KMS-11 (cell line): ENCODE results near the gene DCST1.

ENCODE experiments used
- H2AFZ ChIP-seq: fragments of 200-600 bp; sonication (generic); 2 replicates; pipeline ENCODE4 v1.6.1; 2016; ENCODE audit warnings: antibody characterized with exemption, mixed run types, low read depth
- H3K27ac ChIP-seq: fragments of 200-600 bp; sonication (generic); 2 replicates; pipeline ENCODE4 v1.6.1; 2016; ENCODE audit warnings: mild to moderate bottlenecking, mixed run types
- H3K27me3 ChIP-seq: fragments of 200-600 bp; sonication (generic); 2 replicates; pipeline ENCODE4 v1.6.1; 2017; ENCODE audit warnings: mild to moderate bottlenecking, low read depth, mixed run types, moderate library complexity; ENCODE audit not compliant: insufficient read depth
- H3K36me3 ChIP-seq: fragments of 200-600 bp; sonication (generic); 2 replicates; pipeline ENCODE4 v1.6.1; 2017; ENCODE audit warnings: mild to moderate bottlenecking, mixed run types; ENCODE audit not compliant: insufficient read depth
- H3K4me1 ChIP-seq: fragments of 200-600 bp; sonication (generic); 2 replicates; pipeline ENCODE4 v1.6.1; 2016; ENCODE audit warnings: mild to moderate bottlenecking, low read depth, mixed run types; ENCODE audit not compliant: poor library complexity, severe bottlenecking
- H3K4me2 ChIP-seq: fragments of 200-600 bp; sonication (generic); 2 replicates; pipeline ENCODE4 v1.7.0; 2016; ENCODE audit warnings: mild to moderate bottlenecking, mixed run types
- H3K4me3 ChIP-seq: fragments of 200-600 bp; sonication (generic); IDR thresholded peaks from 2 replicates; pipeline ENCODE4 v1.6.1; 2017; ENCODE audit warnings: low read depth, low read length, mixed read lengths; ENCODE audit not compliant: insufficient read depth
- H3K79me2 ChIP-seq: fragments of 200-600 bp; sonication (generic); 2 replicates; pipeline ENCODE4 v1.6.1; 2016; ENCODE audit warnings: low read depth, mixed run types; ENCODE audit not compliant: insufficient read depth
- H3K9ac ChIP-seq: fragments of 200-600 bp; sonication (generic); 2 replicates; pipeline ENCODE4 v1.6.1; 2016; ENCODE audit warnings: mild to moderate bottlenecking, mixed run types
- H4K20me1 ChIP-seq: fragments of 200-600 bp; sonication (generic); 2 replicates; pipeline ENCODE4 v1.6.1; 2016; ENCODE audit warnings: mild to moderate bottlenecking, mixed run types; ENCODE audit not compliant: insufficient read depth
- TF ChIP-seq, protein P1 (sequence below): fragments of 200-600 bp; sonication (generic); conservative IDR thresholded peaks from 2 replicates; pipeline ENCODE4 v1.6.1; 2017; ENCODE audit warnings: low read depth, mild to moderate bottlenecking, antibody characterized with exemption, low read length, moderate library complexity, mixed read lengths

The DCST1 gene

DNA sequence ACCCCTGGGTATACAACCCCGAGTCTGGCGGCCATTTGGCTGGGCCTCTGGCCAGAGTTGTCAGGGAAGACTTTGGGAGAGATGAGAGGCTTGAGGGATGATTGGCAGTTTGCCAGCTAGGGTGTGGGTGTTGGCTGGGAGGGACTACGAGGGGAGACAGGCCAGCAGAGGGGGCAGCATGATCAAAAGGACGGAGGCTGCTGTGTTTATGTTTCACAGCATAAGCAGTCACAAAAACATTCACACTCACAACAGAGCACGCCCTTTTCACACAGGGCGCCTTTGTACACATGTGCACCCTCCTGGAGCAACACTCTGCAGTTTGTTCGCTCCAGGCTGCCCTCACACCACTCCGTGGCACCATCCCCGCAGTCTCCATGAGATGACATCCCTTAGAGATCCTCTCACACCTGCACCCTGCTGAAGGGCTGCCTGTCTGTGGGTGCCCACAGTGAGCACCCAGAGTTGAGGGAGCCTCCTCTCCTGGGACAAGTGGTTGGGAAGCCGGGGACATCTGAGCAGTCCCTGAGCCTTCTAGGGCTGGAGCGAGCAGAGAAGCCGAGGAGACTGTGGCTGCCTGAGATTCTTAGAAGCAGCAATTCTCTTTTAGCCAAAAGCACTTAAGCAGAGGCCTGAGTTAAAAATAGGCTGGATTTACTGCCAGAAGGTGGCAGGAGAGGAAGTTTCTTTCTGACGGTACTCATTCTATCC, 60.4 kb downstream of the DCST1 start:
- no peaks in the 10 kb centered on the region for H3K79me2 ChIP-seq
- no peaks in the 10 kb centered on the region for H4K20me1 ChIP-seq
- peaks cover 3% of the 10 kb centered on the region; the same call in 1 of the 2 replicates for H3K27me3 ChIP-seq
- TF ChIP-seq, protein P1, sequence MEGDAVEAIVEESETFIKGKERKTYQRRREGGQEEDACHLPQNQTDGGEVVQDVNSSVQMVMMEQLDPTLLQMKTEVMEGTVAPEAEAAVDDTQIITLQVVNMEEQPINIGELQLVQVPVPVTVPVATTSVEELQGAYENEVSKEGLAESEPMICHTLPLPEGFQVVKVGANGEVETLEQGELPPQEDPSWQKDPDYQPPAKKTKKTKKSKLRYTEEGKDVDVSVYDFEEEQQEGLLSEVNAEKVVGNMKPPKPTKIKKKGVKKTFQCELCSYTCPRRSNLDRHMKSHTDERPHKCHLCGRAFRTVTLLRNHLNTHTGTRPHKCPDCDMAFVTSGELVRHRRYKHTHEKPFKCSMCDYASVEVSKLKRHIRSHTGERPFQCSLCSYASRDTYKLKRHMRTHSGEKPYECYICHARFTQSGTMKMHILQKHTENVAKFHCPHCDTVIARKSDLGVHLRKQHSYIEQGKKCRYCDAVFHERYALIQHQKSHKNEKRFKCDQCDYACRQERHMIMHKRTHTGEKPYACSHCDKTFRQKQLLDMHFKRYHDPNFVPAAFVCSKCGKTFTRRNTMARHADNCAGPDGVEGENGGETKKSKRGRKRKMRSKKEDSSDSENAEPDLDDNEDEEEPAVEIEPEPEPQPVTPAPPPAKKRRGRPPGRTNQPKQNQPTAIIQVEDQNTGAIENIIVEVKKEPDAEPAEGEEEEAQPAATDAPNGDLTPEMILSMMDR, result peak; percentile 71
- H3K27ac ChIP-seq, result no peak overlapping the region; the same call in 1 of the 2 replicates
- peaks cover 25% of the 10 kb centered on the region for H3K4me1 ChIP-seq
- peak overlapping the region; percentile 7; the same call in 1 of the 2 replicates for H3K4me2 ChIP-seq
- H3K9ac ChIP-seq, result no peak overlapping the region
- H3K36me3 ChIP-seq, result no peaks in the 10 kb centered on the region
- H3K4me3 ChIP-seq, result no peak overlapping the region
- H2AFZ ChIP-seq, result peak overlapping the region; percentile 20

DNA sequence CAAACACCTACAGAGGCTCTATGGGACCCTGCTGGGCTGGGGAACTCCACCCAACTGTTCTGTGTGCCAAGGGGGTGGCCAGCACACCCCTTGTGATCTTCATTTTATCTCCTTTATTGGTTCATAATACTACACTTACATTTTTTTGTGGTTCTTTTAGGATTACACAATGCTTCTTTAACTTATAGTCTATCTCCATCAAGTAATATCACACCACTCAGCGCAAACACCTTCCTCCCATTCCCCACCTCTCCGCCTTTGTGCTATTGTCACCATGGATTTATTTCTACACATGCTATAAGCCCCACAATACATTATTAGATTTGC, 61.0 kb downstream of the DCST1 start:
- Histone ChIP-seq H3K27ac (no peak overlapping the region), H3K36me3 (no peaks in the 10 kb centered on the region), H4K20me1 (no peaks in the 10 kb centered on the region), H3K79me2 (no peaks in the 10 kb centered on the region), H3K27me3 (peaks cover 3% of the 10 kb centered on the region; the same call in 1 of the 2 replicates), H3K4me3 (no peak overlapping the region), H3K4me2 (peak overlapping the region; percentile 7; the same call in 1 of the 2 replicates), H3K9ac (no peak overlapping the region), H2AFZ (peak overlapping the region; percentile 20), H3K4me1 (peaks cover 25% of the 10 kb centered on the region)
- TF ChIP-seq, protein P1, result peak; percentile 30

DNA sequence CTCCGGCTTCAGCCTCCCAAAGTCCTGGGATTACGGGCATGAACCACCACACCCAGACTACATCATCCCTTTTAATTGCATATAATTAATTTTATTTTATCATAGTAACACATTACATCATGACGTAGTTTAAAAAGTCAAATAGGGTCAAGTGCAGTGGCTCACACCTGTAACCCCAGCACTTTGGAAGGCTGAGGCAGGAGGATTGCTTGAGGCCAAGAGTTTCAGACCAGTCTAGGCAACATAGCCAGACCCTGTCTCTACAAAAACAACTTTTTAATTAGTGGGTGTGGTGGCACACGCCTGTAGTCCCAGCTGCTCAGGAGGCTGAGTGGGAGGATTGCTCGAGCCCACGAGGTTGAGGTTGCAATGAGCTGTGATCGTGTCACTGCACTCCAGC, 65.7 kb downstream of the DCST1 start:
- H3K4me1 ChIP-seq, result peaks cover 9% of the 10 kb centered on the region
- TF ChIP-seq, protein P1, result no peak
- no peak overlapping the region for H3K27ac ChIP-seq

More for the DNA sequence above, 65.7 kb downstream of the DCST1 start:
- Histone ChIP-seq H2AFZ (no peak overlapping the region), H3K4me2 (no peak overlapping the region), H3K27me3 (peaks cover 8% of the 10 kb centered on the region; the same call in 1 of the 2 replicates), H3K36me3 (no peaks in the 10 kb centered on the region), H3K4me3 (no peak overlapping the region), H3K79me2 (no peaks in the 10 kb centered on the region), H4K20me1 (no peaks in the 10 kb centered on the region), H3K9ac (no peak overlapping the region)
